ENCODE results near the gene CXCL8.

DNA sequence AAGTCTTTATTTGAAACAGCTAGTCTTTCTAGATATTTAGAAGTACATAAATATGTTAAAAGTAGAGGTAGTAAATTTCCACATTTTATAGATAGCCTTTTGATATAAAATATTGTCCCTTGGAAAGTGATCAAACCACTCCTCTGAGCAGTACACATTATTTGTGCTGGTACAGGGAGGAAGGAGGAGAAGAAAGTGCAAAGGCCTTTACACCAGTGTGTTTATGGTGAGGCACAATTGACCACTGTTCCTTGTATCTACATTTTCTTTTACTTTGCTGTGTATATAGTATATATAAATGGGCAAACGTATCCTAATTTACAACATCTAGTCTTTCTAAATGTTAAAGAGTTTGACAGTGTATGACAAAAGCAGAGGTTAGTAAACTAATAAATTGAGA lies 39.9 kb downstream of the CXCL8 start:
- TF ChIP-seq POLR2AphosphoS5 (IDR thresholded peaks at IDR 0.05; ENCODE audit: insufficient read depth, low read depth, low read length): no peak
- TF ChIP-seq, protein P1, sequence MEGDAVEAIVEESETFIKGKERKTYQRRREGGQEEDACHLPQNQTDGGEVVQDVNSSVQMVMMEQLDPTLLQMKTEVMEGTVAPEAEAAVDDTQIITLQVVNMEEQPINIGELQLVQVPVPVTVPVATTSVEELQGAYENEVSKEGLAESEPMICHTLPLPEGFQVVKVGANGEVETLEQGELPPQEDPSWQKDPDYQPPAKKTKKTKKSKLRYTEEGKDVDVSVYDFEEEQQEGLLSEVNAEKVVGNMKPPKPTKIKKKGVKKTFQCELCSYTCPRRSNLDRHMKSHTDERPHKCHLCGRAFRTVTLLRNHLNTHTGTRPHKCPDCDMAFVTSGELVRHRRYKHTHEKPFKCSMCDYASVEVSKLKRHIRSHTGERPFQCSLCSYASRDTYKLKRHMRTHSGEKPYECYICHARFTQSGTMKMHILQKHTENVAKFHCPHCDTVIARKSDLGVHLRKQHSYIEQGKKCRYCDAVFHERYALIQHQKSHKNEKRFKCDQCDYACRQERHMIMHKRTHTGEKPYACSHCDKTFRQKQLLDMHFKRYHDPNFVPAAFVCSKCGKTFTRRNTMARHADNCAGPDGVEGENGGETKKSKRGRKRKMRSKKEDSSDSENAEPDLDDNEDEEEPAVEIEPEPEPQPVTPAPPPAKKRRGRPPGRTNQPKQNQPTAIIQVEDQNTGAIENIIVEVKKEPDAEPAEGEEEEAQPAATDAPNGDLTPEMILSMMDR (IDR thresholded peaks at IDR 0.05; ENCODE audit: extremely low read depth in 1 of 2, insufficient read depth in 1 of 2, low read depth in 1 of 2, low read length in 2 of 2): no peak
- no peak for TF ChIP-seq EZH2 (IDR thresholded peaks at IDR 0.05; ENCODE audit: borderline replicate concordance, low read depth, low read length, severe bottlenecking)
